Activated CD8-positive, alpha-beta T cell treated with anti-CD3 and anti-CD28 coated beads, Interleukin-2, amount 10 ng/mL, durations not matched to agents 7 days and 5 days (primary cell): ENCODE measurements around the gene AGBL5. TPM values are rescaled to one million over a fixed set of nuclear protein-coding genes. Genes with fewer than 3 reads are reported as not detected.

Source experiments
- ATAC-seq: fragments of 150-1000 bp; cut with Tn5 transposase; one replicate; pipeline ENCODE4 v1.10.0; 2021; ENCODE audit warnings: moderate library complexity
- CTCF ChIA-PET: fragments of 350-600 bp; sonication (Branson Sonifier 250); formaldehyde crosslinking; loops from one replicate; lab custom pipeline; 2021; ENCODE audit warnings: antibody characterized with exemption; lab: Charles Lee
- POLR2A ChIA-PET: fragments of 350-600 bp; sonication (Branson Sonifier 250); formaldehyde crosslinking; loops from one replicate; lab custom pipeline; 2021; ENCODE audit warnings: antibody characterized with exemption; lab: Charles Lee
- DNase-seq: peaks from one replicate; pipeline ENCODE4 v3.0.0-alpha.2; 2020
- H3K27ac Mint-ChIP-seq: one replicate; pipeline ENCODE4 v1.8.0; 2021; ENCODE audit warnings: mild to moderate bottlenecking, mixed read lengths
- H3K27me3 Mint-ChIP-seq: one replicate; pipeline ENCODE4 v1.8.0; 2021; ENCODE audit warnings: low read depth, mixed read lengths
- H3K36me3 Mint-ChIP-seq: one replicate; pipeline ENCODE4 v1.8.0; 2021; ENCODE audit warnings: low read depth, mixed read lengths
- H3K4me1 Mint-ChIP-seq: one replicate; pipeline ENCODE4 v1.8.0; 2021; ENCODE audit warnings: low read depth, mixed read lengths
- H3K4me3 Mint-ChIP-seq: one replicate; pipeline ENCODE4 v1.8.0; 2021; ENCODE audit warnings: mild to moderate bottlenecking, mixed read lengths
- H3K9me3 Mint-ChIP-seq: one replicate; pipeline ENCODE4 v1.8.0; 2022; ENCODE audit warnings: mixed read lengths; ENCODE audit not compliant: insufficient read depth
- total RNA-seq, 2 experiments: library from RNA; stranded (reverse); gene quantifications; one replicate each; pipeline ENCODE4 v1.2.3, GENCODE V29; 2021

The AGBL5 gene
- total RNA-seq, 2 experiments from 2014 or later = 13.9 to 14.8 TPM

DNA sequence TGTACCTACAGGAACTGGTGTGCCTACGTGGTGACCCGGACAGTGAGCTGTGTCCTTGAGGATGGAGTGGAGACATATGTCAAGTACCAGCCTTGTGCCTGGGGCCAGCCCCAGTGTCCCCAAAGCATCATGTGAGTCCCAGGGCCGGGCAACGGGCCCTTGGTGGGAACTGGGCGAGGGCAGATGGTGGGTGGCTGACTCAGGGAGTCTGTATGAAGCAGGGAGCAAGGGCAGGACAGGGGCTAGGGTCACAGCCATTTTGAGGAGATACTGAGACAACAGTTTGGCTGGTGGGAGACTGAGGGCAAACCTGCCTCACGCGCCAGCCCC lies 28.6 kb downstream of the AGBL5 start:
- POLR2A ChIA-PET = interaction anchor here (2.2 to 4.5 kb wide), 2 partner anchors 8 to 29 kb away, joined by 16 to 34 read pairs; partner anchors contain the start of genes AGBL5 and OST4
- ATAC-seq (no peak), DNase-seq (no peak)
- CTCF ChIA-PET = interaction anchor here (1.3 to 3.4 kb wide), 2 partner anchors 8 to 31 kb away, joined by 4 to 28 read pairs; partner anchors contain the start of gene OST4
- H3K4me3 Mint-ChIP-seq = no peak overlapping the region
- peak overlapping the region; percentile 98 for H3K27ac Mint-ChIP-seq
- peaks cover 60% of the 10 kb centered on the region for H3K4me1 Mint-ChIP-seq
- no peaks in the 10 kb centered on the region for H3K27me3 Mint-ChIP-seq
- no peaks in the 10 kb centered on the region for H3K36me3 Mint-ChIP-seq
- no peaks in the 10 kb centered on the region for H3K9me3 Mint-ChIP-seq

DNA sequence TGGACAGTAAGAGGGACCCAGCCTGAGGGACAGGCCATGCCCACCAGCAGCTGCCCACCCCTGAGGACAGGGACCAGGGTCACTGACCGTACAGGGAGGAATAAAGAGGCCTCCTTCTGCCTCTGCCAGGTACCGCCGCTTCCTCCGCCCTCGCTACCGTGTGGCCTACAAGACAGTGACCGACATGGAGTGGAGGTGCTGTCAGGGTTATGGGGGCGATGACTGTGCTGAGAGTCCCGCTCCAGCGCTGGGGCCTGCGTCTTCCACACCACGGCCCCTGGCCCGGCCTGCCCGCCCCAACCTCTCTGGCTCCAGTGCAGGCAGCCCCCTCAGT lies 29.1 kb downstream of the AGBL5 start:
- ATAC-seq = no peak

DNA sequence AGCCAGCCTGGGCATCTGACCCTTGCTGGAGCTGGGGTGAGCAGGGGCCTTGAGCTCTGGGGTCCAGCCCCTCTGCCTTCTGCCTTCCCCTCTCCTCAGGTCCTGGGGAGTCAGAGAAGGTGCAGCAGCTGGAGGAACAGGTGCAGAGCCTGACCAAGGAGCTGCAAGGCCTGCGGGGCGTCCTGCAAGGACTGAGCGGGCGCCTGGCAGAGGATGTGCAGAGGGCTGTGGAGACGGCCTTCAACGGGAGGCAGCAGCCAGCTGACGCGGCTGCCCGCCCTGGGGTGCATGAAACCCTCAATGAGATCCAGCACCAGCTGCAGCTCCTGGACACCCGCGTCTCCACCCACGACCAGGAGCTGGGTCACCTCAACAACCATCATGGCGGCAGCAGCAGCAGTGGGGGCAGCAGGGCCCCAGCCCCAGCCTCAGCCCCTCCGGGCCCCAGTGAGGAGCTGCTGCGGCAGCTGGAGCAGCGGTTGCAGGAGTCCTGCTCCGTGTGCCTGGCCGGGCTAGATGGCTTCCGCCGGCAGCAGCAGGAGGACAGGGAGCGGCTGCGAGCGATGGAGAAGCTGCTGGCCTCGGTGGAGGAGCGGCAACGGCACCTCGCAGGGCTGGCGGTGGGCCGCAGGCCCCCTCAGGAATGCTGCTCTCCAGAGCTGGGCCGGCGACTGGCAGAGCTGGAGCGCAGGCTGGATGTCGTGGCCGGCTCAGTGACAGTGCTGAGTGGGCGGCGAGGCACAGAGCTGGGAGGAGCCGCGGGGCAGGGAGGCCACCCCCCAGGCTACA lies 30.7 kb downstream of the AGBL5 start:
- ATAC-seq (no peak), DNase-seq (no peak)
- ChIA-PET POLR2A (interaction anchor here (0.8 to 4.5 kb wide), 7 partner anchors 10 to 130 kb away, joined by 3 to 34 read pairs (median 3); partner anchors contain the start of genes AGBL5, ATRAID, OST4 and SLC5A6), CTCF (interaction anchor here (0.7 to 3.4 kb wide), 6 partner anchors 10 to 952 kb away, joined by 3 to 28 read pairs (median 4); partner anchors contain the start of genes AGBL5 and OST4)
- Mint-ChIP-seq H3K36me3 (no peaks in the 10 kb centered on the region), H3K9me3 (no peaks in the 10 kb centered on the region), H3K27ac (peak overlapping the region; percentile 98), H3K4me3 (peak overlapping the region; percentile 72), H3K27me3 (no peaks in the 10 kb centered on the region), H3K4me1 (peaks cover 53% of the 10 kb centered on the region)

More for the DNA sequence above, 29.1 kb downstream of the AGBL5 start:
- H3K9me3 Mint-ChIP-seq = no peaks in the 10 kb centered on the region
- H3K4me3 Mint-ChIP-seq = peak overlapping the region; percentile 6
- POLR2A ChIA-PET = interaction anchor here (1.3 to 4.5 kb wide), 3 partner anchors 8 to 30 kb away, joined by 5 to 34 read pairs (median 16); partner anchors contain the start of genes AGBL5 and OST4
- CTCF ChIA-PET = interaction anchor here (1.0 to 3.4 kb wide), 7 partner anchors 9 to 199 kb away, joined by 3 to 28 read pairs (median 5); partner anchors contain the start of genes AGBL5, OST4 and PREB
- H3K27me3 Mint-ChIP-seq = no peaks in the 10 kb centered on the region
- peak; percentile 30 for DNase-seq
- peak overlapping the region; percentile 98 for H3K27ac Mint-ChIP-seq
- no peaks in the 10 kb centered on the region for H3K36me3 Mint-ChIP-seq
- peaks cover 60% of the 10 kb centered on the region for H3K4me1 Mint-ChIP-seq

DNA sequence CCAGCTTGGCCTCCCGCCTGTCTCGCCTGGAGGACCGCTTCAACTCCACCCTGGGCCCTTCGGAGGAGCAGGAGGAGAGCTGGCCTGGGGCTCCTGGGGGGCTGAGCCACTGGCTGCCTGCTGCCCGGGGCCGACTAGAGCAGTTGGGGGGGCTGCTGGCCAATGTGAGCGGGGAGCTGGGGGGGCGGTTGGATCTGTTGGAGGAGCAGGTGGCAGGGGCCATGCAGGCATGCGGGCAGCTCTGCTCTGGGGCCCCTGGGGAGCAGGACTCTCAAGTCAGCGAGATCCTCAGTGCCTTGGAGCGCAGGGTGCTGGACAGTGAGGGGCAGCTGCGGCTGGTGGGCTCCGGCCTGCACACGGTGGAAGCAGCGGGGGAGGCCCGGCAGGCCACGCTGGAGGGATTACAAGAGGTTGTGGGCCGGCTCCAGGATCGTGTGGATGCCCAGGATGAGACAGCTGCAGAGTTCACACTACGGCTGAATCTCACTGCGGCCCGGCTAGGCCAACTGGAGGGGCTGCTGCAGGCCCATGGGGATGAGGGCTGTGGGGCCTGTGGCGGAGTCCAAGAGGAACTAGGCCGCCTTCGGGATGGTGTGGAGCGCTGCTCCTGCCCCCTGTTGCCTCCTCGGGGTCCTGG lies 31.4 kb downstream of the AGBL5 start:
- DNase-seq (no peak), ATAC-seq (no peak)
- H3K9me3 Mint-ChIP-seq = no peaks in the 10 kb centered on the region
- H3K27ac Mint-ChIP-seq = peak overlapping the region; percentile 67
- H3K36me3 Mint-ChIP-seq = no peaks in the 10 kb centered on the region
- ChIA-PET CTCF (interaction anchor here (1.1 to 3.4 kb wide), 2 partner anchors 11 to 51 kb away, joined by 3 to 28 read pairs; partner anchors contain the start of gene OST4), POLR2A (interaction anchor here (0.8 to 4.5 kb wide), 5 partner anchors 11 to 129 kb away, joined by 3 to 34 read pairs (median 4); partner anchors contain the start of genes ATRAID, OST4 and SLC5A6)
- no peak overlapping the region for H3K4me3 Mint-ChIP-seq
- H3K27me3 Mint-ChIP-seq = no peaks in the 10 kb centered on the region
- H3K4me1 Mint-ChIP-seq = peaks cover 54% of the 10 kb centered on the region

DNA sequence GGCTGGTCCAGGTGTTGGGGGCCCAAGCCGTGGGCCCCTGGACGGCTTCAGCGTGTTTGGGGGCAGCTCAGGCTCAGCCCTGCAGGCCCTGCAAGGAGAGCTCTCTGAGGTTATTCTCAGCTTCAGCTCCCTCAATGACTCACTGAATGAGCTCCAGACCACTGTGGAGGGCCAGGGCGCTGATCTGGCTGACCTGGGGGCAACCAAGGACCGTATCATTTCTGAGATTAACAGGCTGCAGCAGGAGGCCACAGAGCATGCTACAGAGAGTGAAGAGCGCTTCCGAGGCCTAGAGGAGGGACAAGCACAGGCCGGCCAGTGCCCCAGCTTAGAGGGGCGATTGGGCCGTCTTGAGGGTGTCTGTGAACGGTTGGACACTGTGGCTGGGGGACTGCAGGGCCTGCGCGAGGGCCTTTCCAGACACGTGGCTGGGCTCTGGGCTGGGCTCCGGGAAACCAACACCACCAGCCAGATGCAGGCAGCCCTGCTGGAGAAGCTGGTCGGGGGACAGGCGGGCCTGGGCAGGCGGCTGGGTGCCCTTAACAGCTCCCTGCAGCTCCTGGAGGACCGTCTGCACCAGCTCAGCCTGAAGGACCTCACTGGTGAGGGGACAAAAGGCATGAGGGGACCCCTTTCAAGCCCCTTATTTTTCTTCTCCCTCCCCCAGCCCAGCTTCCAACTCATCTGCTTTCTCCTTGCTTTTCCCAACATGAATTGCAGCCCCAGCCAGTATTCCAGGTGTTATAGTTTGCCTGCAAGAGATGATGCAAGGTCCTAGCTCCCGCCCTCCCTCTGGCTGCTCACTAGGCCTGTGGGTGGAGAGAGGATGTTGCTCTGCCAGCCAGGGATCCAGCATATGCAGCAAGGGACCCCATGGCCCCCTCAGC lies 32.2 kb downstream of the AGBL5 start:
- Mint-ChIP-seq H3K4me1 (peaks cover 58% of the 10 kb centered on the region), H3K36me3 (no peaks in the 10 kb centered on the region), H3K27me3 (no peaks in the 10 kb centered on the region), H3K4me3 (no peak overlapping the region), H3K9me3 (no peaks in the 10 kb centered on the region), H3K27ac (peak overlapping the region; percentile 43)
- ChIA-PET CTCF (interaction anchor here (1.1 to 3.4 kb wide), 4 partner anchors 12 to 122 kb away, joined by 3 to 28 read pairs (median 6); partner anchors contain the start of genes AGBL5 and OST4), POLR2A (interaction anchor here (0.9 to 4.5 kb wide), 5 partner anchors 11 to 128 kb away, joined by 3 to 34 read pairs (median 4); partner anchors contain the start of genes ATRAID, OST4 and SLC5A6)
- DNase-seq = no peak
- no peak for ATAC-seq

DNA sequence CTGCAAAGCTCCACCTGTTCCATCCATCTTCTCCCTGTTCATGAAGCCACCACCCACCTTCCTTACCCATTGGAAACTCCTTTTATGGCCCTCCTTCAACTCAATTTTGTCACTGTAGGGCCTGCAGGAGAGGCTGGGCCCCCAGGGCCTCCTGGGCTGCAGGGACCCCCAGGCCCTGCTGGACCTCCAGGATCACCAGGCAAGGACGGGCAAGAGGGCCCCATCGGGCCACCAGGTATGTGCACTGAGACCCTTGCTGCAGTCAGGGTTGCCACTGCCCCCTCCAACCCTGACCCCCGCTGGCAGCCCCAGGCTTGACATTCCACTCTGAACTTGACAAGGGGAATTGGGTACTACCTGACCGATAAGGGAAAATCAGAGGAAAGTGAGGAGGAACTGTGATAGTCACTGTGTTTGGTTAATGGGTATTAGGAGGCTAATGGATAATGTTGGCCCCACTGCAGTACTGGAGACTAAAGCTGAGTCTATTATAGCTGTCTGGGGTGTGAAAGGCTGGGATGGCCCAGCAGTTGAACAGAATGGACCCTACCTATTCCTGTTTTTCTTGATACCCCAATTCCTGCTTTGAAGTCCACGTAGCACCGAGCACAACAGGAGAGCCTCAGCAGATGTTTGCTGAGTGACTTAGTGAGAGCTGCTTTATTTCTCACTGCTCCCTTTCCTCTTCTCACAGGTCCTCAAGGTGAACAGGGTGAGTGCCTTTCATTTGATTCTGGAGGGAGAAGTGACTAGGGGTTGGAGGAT lies 33.0 kb downstream of the AGBL5 start:
- ChIA-PET POLR2A (interaction anchor here (1.0 to 1.7 kb wide), 3 partner anchors 13 to 128 kb away, joined by 3 to 12 read pairs (median 4); partner anchors contain the start of genes ATRAID, OST4 and SLC5A6), CTCF (interaction anchor here (1.2 to 1.7 kb wide), 4 partner anchors 13 to 122 kb away, joined by 5 to 8 read pairs (median 6); partner anchors contain the start of genes AGBL5 and OST4)
- Mint-ChIP-seq H3K27me3 (no peaks in the 10 kb centered on the region), H3K4me1 (peaks cover 65% of the 10 kb centered on the region), H3K4me3 (peak overlapping the region; percentile 80), H3K9me3 (no peaks in the 10 kb centered on the region), H3K36me3 (no peaks in the 10 kb centered on the region), H3K27ac (peak overlapping the region; percentile 61)
- DNase-seq = no peak
- no peak for ATAC-seq

DNA sequence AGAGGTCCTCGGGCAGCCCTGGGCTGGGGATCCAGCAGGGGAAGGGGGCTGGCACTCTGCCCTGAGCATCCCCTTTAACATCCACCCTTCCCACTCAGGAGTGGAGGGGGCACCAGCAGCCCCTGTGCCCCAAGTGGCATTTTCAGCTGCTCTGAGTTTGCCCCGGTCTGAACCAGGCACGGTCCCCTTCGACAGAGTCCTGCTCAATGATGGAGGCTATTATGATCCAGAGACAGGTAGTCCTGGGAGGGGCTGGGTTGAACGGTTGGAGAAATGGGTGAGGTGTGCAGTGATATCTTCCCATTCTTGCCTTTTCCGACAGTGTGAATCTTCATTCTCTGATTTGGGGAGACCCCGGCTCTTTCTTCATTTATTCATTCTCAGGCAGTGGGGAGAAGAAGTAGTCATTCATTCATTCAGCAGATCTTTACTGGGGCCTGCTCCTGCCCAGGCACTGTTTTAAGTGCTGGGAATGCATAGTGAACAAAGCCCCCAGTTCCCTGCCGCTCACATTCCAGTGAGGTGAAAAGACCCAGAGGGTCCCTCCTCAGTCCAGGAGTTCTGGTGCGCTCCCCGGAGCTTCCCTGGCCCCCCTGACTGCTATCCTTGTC lies 33.7 kb downstream of the AGBL5 start:
- Mint-ChIP-seq H3K27ac (peak overlapping the region; percentile 84), H3K4me3 (peak overlapping the region; percentile 80), H3K4me1 (peaks cover 67% of the 10 kb centered on the region), H3K36me3 (no peaks in the 10 kb centered on the region), H3K27me3 (no peaks in the 10 kb centered on the region), H3K9me3 (no peaks in the 10 kb centered on the region)
- ChIA-PET POLR2A (interaction anchor here (0.7 to 1.9 kb wide), 6 partner anchors 11 to 375 kb away, joined by 3 to 12 read pairs (median 5); partner anchors contain the start of genes OST4, PREB and SNX17), CTCF (interaction anchor here (0.9 to 1.7 kb wide), 5 partner anchors 14 to 123 kb away, joined by 3 to 8 read pairs (median 6); partner anchors contain the start of genes AGBL5 and OST4)
- ATAC-seq (no peak), DNase-seq (no peak)

DNA sequence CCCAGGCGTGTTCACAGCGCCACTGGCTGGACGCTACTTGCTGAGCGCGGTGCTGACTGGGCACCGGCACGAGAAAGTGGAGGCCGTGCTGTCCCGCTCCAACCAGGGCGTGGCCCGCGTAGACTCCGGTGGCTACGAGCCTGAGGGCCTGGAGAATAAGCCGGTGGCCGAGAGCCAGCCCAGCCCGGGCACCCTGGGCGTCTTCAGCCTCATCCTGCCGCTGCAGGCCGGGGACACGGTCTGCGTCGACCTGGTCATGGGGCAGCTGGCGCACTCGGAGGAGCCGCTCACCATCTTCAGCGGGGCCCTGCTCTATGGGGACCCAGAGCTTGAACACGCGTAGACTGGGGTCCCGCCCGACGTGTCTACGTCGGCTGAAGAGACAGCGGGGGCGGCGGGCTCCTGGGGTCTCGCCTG lies 34.2 kb downstream of the AGBL5 start:
- POLR2A ChIA-PET = interaction anchor here (0.7 to 1.9 kb wide), 6 partner anchors 12 to 375 kb away, joined by 3 to 12 read pairs (median 5); partner anchors contain the start of genes OST4, PREB and SNX17

DNA sequence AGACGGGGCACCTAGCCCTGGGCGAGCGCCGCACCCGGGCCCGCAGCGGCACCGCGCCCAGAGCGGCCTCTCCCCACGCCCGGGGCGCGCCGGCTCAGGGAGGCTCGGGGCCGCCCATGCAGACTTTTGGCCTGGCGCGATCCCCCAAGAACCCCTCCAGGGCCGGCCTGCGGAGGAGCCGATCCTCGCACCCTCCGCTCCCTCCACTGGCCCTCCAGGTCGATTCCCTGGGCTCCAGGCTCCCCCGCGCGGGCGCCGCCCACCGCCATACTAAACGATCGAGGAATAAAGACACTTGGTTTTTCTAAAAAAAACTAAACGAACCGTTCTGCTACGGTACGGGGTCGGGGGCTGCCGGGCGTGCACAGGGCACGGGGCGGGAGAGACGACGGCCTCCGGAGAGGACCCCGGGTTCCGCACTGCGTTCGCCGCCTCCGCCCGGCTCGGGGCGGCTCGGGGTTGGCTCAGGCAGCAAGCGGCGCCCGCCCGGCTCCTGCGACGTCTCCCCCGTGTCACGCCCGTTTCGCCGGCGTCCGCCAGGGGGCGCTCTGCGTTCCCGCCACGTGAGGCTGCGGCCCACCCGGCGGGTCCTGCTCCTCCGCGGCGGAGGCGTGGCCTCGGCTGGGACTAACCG lies 34.7 kb downstream of the AGBL5 start:
- Mint-ChIP-seq H3K4me3 (peak overlapping the region; percentile 80), H3K9me3 (no peaks in the 10 kb centered on the region), H3K36me3 (no peaks in the 10 kb centered on the region), H3K27ac (peak overlapping the region; percentile 88), H3K27me3 (no peaks in the 10 kb centered on the region), H3K4me1 (peaks cover 59% of the 10 kb centered on the region)
- ChIA-PET POLR2A (interaction anchor here (1.0 to 1.9 kb wide), 5 partner anchors 12 to 285 kb away, joined by 3 to 12 read pairs (median 5); partner anchors contain the start of genes OST4 and SNX17), CTCF (interaction anchor here (0.8 to 1.7 kb wide), 10 partner anchors 14 to 216 kb away, joined by 3 to 9 read pairs (median 6); partner anchors contain the start of genes ABHD1 and PREB)
- peak; percentile 90 for ATAC-seq
- DNase-seq = peak; percentile 97

More for the DNA sequence above, 34.2 kb downstream of the AGBL5 start:
- H3K27me3 Mint-ChIP-seq = no peaks in the 10 kb centered on the region
- no peaks in the 10 kb centered on the region for H3K9me3 Mint-ChIP-seq
- H3K4me1 Mint-ChIP-seq = peaks cover 64% of the 10 kb centered on the region
- H3K27ac Mint-ChIP-seq = peak overlapping the region; percentile 84
- peak overlapping the region; percentile 80 for H3K4me3 Mint-ChIP-seq
- H3K36me3 Mint-ChIP-seq = no peaks in the 10 kb centered on the region
- DNase-seq (peak; percentile 53), ATAC-seq (peak; percentile 2)
- CTCF ChIA-PET = interaction anchor here (0.9 to 1.7 kb wide), 4 partner anchors 14 to 124 kb away, joined by 3 to 7 read pairs (median 6); partner anchors contain the start of gene OST4
